ENCODE results near the gene LMOD3. TPM values are rescaled to one million over a fixed set of nuclear protein-coding genes. Genes with fewer than 3 reads are reported as not detected.

The LMOD3 gene
- polyA plus RNA-seq, 4 donors, result 0.09 to 0.31 (median 0.27) TPM; not detected in 1

DNA sequence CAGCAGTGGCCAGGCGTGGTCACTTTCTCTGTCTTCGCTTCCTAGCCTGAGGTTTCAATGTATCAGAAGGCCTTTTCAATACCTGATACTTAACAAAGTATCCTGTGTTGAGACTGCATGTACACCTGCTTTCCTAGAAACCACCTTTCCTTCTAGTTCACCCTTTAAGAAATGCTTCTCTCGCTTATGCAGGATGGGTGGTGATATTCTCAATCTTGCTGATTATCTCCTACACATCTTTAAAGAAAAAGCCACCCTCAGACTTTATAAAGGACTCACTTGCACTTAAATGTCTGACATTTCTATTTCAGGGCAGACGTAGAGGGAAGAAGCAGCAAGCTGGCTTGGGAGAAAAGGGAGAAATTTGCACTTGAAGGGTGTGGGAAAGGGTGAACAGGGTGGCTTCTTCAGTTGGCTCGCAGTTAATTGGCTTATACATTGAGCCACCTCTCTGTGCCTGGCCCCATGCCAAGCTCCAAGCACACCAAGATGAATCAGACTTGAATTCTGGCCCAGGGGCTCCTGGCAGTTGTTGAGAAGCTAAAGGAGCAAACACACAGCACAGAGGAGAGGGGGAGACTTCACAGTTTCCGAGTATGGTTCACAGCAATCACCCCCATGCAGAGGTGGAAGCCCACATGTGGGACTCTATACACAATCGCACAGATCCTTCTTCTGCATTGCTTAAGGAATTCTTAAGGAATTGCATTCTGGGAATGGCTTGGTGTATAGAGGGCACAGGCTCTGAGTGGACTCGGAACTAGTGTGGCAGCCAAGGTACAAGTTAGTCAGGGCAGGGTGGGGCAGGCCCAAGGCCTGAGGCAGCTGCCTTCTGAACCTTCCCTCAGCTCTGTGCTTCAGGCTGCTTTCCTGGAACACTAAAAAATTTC, 36.3 kb downstream of the LMOD3 start:
- Histone ChIP-seq H3K27ac (ENCODE audit: low read depth in 1 of 3, low read length in 2 of 3) (peak overlapping the region; percentile 91 to 98 (median 97)), H3K4me1 (ENCODE audit: control insufficient read depth in 3 of 3, insufficient read depth in 2 of 3, low read depth in 1 of 3, low read length in 2 of 3) (peaks cover 8 to 51% (median 28%) of the 10 kb centered on the region in 3 donors), H3K27me3 (ENCODE audit: control insufficient read depth in 3 of 3, insufficient read depth in 3 of 3, low read length in 3 of 3) (no peaks in the 10 kb centered on the region), H3K4me3 (ENCODE audit: low read depth in 1 of 3, low read length in 3 of 3) (peak overlapping the region; percentile 80 to 99 (median 91)), H3K9me3 (ENCODE audit: control insufficient read depth in 2 of 2, insufficient read depth in 1 of 2, low read depth in 1 of 2, low read length in 1 of 2) (no peaks in the 10 kb centered on the region), H3K36me3 (ENCODE audit: control insufficient read depth in 3 of 3, insufficient read depth in 2 of 3, low read depth in 1 of 3, low read length in 3 of 3) (peaks cover 0 to 9% (median 0%) of the 10 kb centered on the region in 3 donors)
- 1 to 2% (median 1%) methylated on average over 8 of the region's 8 CpGs for WGBS, 3 donors
- FAIRE-seq, result no peak
- DNase-seq, result peak; percentile 91 to 95

DNA sequence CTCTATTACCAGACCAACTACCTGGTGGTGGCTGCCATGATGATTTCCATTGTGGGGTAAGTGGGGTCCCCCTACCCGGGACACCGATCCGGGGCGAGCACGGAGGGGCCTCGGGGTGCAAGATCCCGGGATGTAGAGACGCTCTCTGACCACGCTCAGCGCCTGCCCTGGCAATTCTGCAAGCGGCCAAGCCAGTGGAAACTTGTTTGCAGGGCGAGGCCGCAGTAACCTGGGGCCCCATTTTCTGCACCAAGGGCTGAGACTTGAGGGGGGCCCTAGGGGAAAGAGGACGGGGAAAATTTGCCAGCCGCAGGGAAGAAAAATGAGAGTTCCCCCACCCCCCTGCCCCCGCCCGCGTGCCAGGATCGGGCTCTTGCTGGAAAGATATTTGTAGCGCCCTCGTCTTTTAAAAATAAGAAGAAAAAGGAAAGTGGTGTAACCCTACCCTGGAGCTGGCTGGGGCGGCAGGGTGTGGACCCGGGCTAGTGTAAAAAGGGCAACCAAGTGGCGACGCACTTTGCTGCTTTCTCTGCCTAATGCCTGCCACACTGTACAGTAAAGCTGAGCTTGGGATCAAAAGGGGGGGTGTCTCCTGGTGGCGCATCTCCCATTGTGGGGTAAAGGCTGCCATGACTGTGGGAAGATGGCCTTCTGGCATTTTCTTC, 37.1 kb downstream of the LMOD3 start:
- H3K9me3 ChIP-seq (ENCODE audit: control insufficient read depth in 2 of 2, insufficient read depth in 1 of 2, low read depth in 1 of 2, low read length in 1 of 2), result no peaks in the 10 kb centered on the region
- no peaks in the 10 kb centered on the region for H3K27me3 ChIP-seq (ENCODE audit: control insufficient read depth in 3 of 3, insufficient read depth in 3 of 3, low read length in 3 of 3)
- DNase-seq (peak in 1 of 2 donors; percentile 61), FAIRE-seq (no peak)
- H3K36me3 ChIP-seq (ENCODE audit: control insufficient read depth in 3 of 3, insufficient read depth in 2 of 3, low read depth in 1 of 3, low read length in 3 of 3), result peaks cover 0 to 3% (median 0%) of the 10 kb centered on the region in 3 donors
- peak overlapping the region; percentile 80 to 99 (median 91) for H3K4me3 ChIP-seq (ENCODE audit: low read depth in 1 of 3, low read length in 3 of 3)
- WGBS, 3 donors, result 0% methylated on average over 26 of the region's 26 CpGs
- H3K27ac ChIP-seq (ENCODE audit: low read depth in 1 of 3, low read length in 2 of 3), result peak overlapping the region; percentile 91 to 98 (median 97)
- peaks cover 5 to 58% (median 28%) of the 10 kb centered on the region in 3 donors for H3K4me1 ChIP-seq (ENCODE audit: control insufficient read depth in 3 of 3, insufficient read depth in 2 of 3, low read depth in 1 of 3, low read length in 2 of 3)

DNA sequence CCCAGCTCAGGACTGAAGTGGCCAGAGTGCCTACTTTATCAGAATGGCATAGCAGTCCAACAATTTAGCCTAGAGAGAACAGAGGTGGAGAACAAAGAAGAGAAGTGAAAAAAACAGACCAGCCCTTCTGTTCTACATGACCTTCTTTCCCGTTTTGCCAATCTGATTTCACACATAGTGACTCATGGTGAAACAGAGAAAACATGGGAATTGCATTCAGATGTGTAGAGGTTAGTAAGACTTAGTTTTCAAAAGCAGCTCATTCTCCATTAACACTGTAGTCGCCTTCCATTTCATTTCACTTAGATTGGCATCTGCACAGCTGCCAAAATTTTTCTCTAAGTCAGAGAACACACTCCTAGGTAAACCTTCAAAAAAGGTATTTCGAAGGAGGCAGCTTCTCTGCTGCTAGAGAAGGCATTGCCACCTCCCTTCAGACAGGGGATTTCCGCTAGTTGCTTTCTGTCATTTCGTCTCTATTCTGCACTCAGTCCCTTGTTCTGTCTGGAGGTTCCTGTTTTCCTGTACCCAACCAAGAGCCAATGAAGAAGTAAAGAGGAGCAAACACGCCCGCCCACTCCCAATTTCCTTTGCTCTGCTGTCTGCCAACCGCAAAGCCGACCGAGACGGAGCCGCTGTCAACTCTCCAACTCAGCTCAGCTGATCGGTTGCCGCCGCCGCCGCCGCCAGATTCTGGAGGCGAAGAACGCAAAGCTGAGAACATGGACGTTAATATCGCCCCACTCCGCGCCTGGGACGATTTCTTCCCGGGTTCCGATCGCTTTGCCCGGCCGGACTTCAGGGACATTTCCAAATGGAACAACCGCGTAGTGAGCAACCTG, 37.8 kb downstream of the LMOD3 start, which contains the start of gene ARL6IP5:
Gene ARL6IP5 (plus strand): TSS at position 612 of the 842 bp plus-strand sequence. CDS start 111 bp downstream, at position 723.
- Histone ChIP-seq H3K27ac (ENCODE audit: low read depth in 1 of 3, low read length in 2 of 3) (peak within 1 kb of the TSS; percentile 91 to 98 (median 97)), H3K9me3 (ENCODE audit: control insufficient read depth in 2 of 2, insufficient read depth in 1 of 2, low read depth in 1 of 2, low read length in 1 of 2) (no peaks in the 10 kb centered on the region), H3K27me3 (ENCODE audit: control insufficient read depth in 3 of 3, insufficient read depth in 3 of 3, low read length in 3 of 3) (no peaks in the 10 kb centered on the region), H3K4me3 (ENCODE audit: low read depth in 1 of 3, low read length in 3 of 3) (peak within 1 kb of the TSS; percentile 80 to 99 (median 91)), H3K36me3 (ENCODE audit: control insufficient read depth in 3 of 3, insufficient read depth in 2 of 3, low read depth in 1 of 3, low read length in 3 of 3) (peaks cover 0 to 3% (median 0%) of the 10 kb centered on the region in 3 donors), H3K4me1 (ENCODE audit: control insufficient read depth in 3 of 3, insufficient read depth in 2 of 3, low read depth in 1 of 3, low read length in 2 of 3) (peaks cover 5 to 55% (median 26%) of the 10 kb centered on the region in 3 donors)
- FAIRE-seq (no peak), DNase-seq (peak; percentile 95)
- WGBS, 3 donors, result 1% methylated on average over 32 of the region's 32 CpGs

DNA sequence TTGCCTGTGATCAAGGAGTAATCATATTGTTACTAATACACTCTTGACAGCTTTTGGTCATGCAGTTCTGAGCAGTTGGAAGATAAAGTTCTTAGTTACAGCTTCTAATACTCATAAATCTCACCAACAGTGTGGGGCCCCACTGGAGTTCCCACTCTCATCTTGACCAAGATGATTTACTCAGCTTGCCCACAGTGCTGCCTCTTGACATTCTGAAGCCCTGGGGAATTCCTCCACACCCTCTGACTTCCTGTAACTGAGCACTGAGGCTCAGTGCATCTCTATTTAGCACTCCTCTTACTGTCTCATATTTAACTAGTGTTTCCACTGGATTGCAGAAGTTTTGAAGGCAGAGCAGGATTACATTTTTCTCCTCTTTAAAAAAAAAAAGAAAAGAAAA, 39.6 kb downstream of the LMOD3 start:
- H3K4me1 ChIP-seq (ENCODE audit: control insufficient read depth in 3 of 3, insufficient read depth in 2 of 3, low read depth in 1 of 3, low read length in 2 of 3), result peaks cover 5 to 45% (median 21%) of the 10 kb centered on the region in 3 donors
- no peak for FAIRE-seq
- DNase-seq, result peak in 1 of 2 donors; percentile 58
- H3K4me3 ChIP-seq (ENCODE audit: low read depth in 1 of 3, low read length in 3 of 3), result no peak overlapping the region
- no peaks in the 10 kb centered on the region for H3K27me3 ChIP-seq (ENCODE audit: control insufficient read depth in 3 of 3, insufficient read depth in 3 of 3, low read length in 3 of 3)
- H3K36me3 ChIP-seq (ENCODE audit: control insufficient read depth in 3 of 3, insufficient read depth in 2 of 3, low read depth in 1 of 3, low read length in 3 of 3), result peaks cover 0 to 3% (median 0%) of the 10 kb centered on the region in 3 donors
- no peaks in the 10 kb centered on the region for H3K9me3 ChIP-seq (ENCODE audit: control insufficient read depth in 2 of 2, insufficient read depth in 1 of 2, low read depth in 1 of 2, low read length in 1 of 2)
- H3K27ac ChIP-seq (ENCODE audit: low read depth in 1 of 3, low read length in 2 of 3), result peak overlapping the region in 2 of 3 donors; percentile 52 to 69

DNA sequence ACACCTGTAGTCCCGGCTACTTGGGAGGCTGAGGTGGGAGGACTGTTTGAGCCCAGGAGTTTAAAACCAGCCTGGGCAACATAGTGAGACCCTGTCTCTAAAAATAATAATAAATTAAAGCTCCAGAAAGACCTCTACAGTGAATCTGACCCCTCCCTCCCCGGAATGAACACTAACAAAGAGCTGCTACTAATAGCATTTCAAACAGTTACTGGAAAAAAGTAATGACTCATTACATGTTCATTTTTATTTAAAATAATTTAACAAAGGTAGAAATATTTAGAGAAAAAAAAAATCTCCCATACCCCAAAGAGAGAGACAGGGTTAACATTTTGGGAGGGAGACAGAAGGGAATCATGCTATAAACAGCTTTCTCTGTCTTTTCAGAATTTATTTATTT, 40.0 kb downstream of the LMOD3 start:
- Histone ChIP-seq H3K9me3 (ENCODE audit: control insufficient read depth in 2 of 2, insufficient read depth in 1 of 2, low read depth in 1 of 2, low read length in 1 of 2) (no peaks in the 10 kb centered on the region), H3K27me3 (ENCODE audit: control insufficient read depth in 3 of 3, insufficient read depth in 3 of 3, low read length in 3 of 3) (no peaks in the 10 kb centered on the region), H3K4me3 (ENCODE audit: low read depth in 1 of 3, low read length in 3 of 3) (no peak overlapping the region), H3K27ac (ENCODE audit: low read depth in 1 of 3, low read length in 2 of 3) (peak overlapping the region in 1 of 3 donors; percentile 69), H3K36me3 (ENCODE audit: control insufficient read depth in 3 of 3, insufficient read depth in 2 of 3, low read depth in 1 of 3, low read length in 3 of 3) (peaks cover 0 to 3% (median 0%) of the 10 kb centered on the region in 3 donors), H3K4me1 (ENCODE audit: control insufficient read depth in 3 of 3, insufficient read depth in 2 of 3, low read depth in 1 of 3, low read length in 2 of 3) (peaks cover 5 to 42% (median 20%) of the 10 kb centered on the region in 3 donors)
- FAIRE-seq (no peak), DNase-seq (no peak)
- 42 to 52% (median 48%) methylated on average over 2 of the region's 2 CpGs for WGBS, 3 donors

DNA sequence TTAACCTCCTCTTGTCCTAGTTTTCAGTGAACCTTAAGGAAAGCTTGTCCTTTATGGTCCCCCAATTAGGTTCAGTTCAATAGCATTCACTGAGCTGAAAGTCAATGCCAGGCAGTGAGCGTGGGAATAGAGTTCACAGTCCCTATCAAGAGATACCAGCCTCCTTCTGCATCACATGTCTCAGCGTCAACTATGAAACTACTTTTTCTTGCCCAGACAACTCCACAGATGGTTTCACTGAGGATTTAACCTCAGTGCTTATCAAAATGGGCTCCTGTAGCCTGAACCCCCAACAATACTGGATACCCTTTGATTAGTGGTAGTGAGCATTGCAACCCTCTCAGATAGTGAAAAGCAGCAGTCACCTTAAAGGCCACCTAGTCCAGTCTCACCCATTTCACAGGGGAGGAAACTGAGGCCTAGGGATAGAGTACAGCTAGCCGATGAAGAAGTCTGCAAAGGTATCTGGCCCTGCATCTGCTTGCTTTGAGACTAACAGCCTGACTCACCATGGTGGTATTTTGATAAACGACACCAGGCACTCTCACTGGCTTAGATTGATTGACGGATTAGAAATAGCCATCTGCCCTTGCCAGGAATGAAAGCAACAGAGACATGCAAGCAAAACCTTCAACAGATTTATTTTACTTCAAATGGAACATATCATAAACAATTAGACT, 40.7 kb downstream of the LMOD3 start:
- peaks cover 0 to under 1% (median 0%) of the 10 kb centered on the region in 3 donors for H3K36me3 ChIP-seq (ENCODE audit: control insufficient read depth in 3 of 3, insufficient read depth in 2 of 3, low read depth in 1 of 3, low read length in 3 of 3)
- peak overlapping the region; percentile 64 to 80 (median 74) for H3K27ac ChIP-seq (ENCODE audit: low read depth in 1 of 3, low read length in 2 of 3)
- DNase-seq (peak; percentile 73 to 86), FAIRE-seq (no peak)
- H3K4me1 ChIP-seq (ENCODE audit: control insufficient read depth in 3 of 3, insufficient read depth in 2 of 3, low read depth in 1 of 3, low read length in 2 of 3), result peaks cover 5 to 37% (median 14%) of the 10 kb centered on the region in 3 donors
- no peaks in the 10 kb centered on the region for H3K9me3 ChIP-seq (ENCODE audit: control insufficient read depth in 2 of 2, insufficient read depth in 1 of 2, low read depth in 1 of 2, low read length in 1 of 2)
- 15 to 52% (median 22%) methylated on average over 5 of the region's 5 CpGs for WGBS, 3 donors
- no peaks in the 10 kb centered on the region for H3K27me3 ChIP-seq (ENCODE audit: control insufficient read depth in 3 of 3, insufficient read depth in 3 of 3, low read length in 3 of 3)
- H3K4me3 ChIP-seq (ENCODE audit: low read depth in 1 of 3, low read length in 3 of 3), result no peak overlapping the region

DNA sequence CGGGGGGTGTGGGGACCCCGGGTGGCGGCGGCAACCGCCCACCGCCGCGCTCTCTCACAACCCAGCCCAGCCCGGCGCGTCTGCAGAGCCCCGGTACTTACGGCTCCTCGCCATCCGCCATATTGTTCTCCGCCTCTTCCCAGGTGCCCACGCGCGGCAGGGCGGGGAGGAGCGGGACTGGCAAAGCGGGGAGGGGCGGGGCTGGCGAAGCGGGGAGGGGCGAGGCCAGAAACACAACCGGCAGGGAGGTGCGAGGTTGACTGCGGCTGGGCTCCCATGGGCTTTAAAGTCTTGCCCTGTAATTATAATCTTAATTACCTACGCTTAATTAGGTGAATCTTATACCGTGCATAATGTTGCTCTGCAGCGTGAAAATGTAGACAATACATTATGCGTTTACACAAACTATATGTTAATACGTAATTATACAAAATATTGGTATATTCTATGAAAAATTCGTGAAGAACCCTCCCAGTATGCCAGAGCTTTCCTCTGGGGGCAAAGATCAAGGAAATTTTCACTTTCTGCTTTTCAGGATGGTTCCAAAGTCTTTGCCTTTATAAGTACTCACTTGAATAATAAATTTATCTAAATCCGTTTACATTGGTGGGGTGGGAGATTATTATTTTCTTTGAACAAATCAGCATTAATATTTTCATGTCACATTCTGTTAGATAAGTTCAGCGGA, 42.0 kb downstream of the LMOD3 start, which contains the start of gene UBA3:
Gene UBA3 (minus strand): TSS at position 133 of the 688 bp plus-strand sequence. CDS start 12 bp downstream, at position 121.
- peaks cover 5 to 33% (median 13%) of the 10 kb centered on the region in 3 donors for H3K4me1 ChIP-seq (ENCODE audit: control insufficient read depth in 3 of 3, insufficient read depth in 2 of 3, low read depth in 1 of 3, low read length in 2 of 3)
- 1 to 4% (median 2%) methylated on average over 30 to 37 of the region's 37 CpGs for WGBS, 3 donors
- no peaks in the 10 kb centered on the region for H3K9me3 ChIP-seq (ENCODE audit: control insufficient read depth in 2 of 2, insufficient read depth in 1 of 2, low read depth in 1 of 2, low read length in 1 of 2)
- DNase-seq, result peak; percentile 92 to 93
- H3K27me3 ChIP-seq (ENCODE audit: control insufficient read depth in 3 of 3, insufficient read depth in 3 of 3, low read length in 3 of 3), result no peaks in the 10 kb centered on the region
- peak within 1 kb of the TSS; percentile 55 to 80 (median 78) for H3K27ac ChIP-seq (ENCODE audit: low read depth in 1 of 3, low read length in 2 of 3)
- FAIRE-seq, result no peak
- H3K4me3 ChIP-seq (ENCODE audit: low read depth in 1 of 3, low read length in 3 of 3), result peak within 1 kb of the TSS; percentile 67 to 100 (median 98)
- peaks cover 0 to 8% (median 0%) of the 10 kb centered on the region in 3 donors for H3K36me3 ChIP-seq (ENCODE audit: control insufficient read depth in 3 of 3, insufficient read depth in 2 of 3, low read depth in 1 of 3, low read length in 3 of 3)

Measured in small intestine (tissue), 7 donors.